Ovary (tissue), 3 donors: ENCODE measurements around the gene MITF.

Source experiments
- EP300 ChIP-seq: sonication (generic); formaldehyde crosslinking; IDR thresholded peaks from one replicate; pipeline ENCODE4 v1.6.1; 2017; ENCODE audit warnings: antibody characterized with exemption
- POLR2A ChIP-seq: fragments of 450-650 bp; IDR thresholded peaks from one replicate; pipeline ENCODE4 v1.6.1; 2017; ENCODE audit warnings: antibody characterized with exemption, mild to moderate bottlenecking, moderate library complexity
- TF ChIP-seq, protein P1 (sequence below), 3 donors: fragments of 450-650 bp in 2 of 3; fragments of 200-600 bp in 1 of 3; IDR thresholded peaks; one replicate each; pipeline versions ENCODE4 v1.5.1 to v1.8.0; 2016 to 2022; ENCODE audit warnings: antibody characterized with exemption in 3 of 3, mild to moderate bottlenecking in 1 of 3
- donor health status: DM: no; HTN: no; CAD: no.

DNA sequence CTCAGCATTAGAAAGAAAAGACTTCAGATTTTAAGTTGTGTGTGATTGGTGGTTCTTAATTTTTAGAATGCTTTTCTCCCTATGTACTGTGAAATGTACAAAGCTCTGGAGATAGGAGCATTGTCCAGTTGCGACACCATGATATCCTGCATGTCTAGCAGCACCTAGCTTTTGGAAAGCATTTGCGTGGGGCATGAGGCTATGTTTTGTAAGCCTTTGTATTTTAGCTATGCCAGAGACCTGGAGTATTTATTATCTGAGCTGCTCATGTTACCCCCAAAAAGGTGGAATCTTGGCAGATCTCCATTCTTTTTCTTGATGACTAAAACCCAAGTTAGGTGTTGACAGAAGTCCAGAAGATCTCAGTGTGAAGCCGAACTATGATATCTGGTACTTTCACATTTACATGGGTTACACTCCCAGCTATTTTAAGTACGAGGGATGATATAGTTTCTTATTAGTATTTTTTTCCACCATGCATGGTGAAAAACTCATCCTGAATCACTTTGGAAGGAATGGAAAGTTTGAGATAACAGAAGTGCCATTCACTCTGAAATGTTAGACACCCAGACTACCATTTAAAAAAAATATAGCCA is 133.6 kb downstream of the MITF start:
- no peak for TF ChIP-seq POLR2A
- TF ChIP-seq, protein P1, sequence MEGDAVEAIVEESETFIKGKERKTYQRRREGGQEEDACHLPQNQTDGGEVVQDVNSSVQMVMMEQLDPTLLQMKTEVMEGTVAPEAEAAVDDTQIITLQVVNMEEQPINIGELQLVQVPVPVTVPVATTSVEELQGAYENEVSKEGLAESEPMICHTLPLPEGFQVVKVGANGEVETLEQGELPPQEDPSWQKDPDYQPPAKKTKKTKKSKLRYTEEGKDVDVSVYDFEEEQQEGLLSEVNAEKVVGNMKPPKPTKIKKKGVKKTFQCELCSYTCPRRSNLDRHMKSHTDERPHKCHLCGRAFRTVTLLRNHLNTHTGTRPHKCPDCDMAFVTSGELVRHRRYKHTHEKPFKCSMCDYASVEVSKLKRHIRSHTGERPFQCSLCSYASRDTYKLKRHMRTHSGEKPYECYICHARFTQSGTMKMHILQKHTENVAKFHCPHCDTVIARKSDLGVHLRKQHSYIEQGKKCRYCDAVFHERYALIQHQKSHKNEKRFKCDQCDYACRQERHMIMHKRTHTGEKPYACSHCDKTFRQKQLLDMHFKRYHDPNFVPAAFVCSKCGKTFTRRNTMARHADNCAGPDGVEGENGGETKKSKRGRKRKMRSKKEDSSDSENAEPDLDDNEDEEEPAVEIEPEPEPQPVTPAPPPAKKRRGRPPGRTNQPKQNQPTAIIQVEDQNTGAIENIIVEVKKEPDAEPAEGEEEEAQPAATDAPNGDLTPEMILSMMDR (IDR thresholded peaks at IDR 0.05), result no peak
- TF ChIP-seq EP300, result no peak
